OCI-LY3 (cell line): ENCODE data around the gene ZNF516.
"Not testable (repeated sequence)": the region's sequence is repeated elsewhere in the genome, so short reads cannot be mapped to it uniquely, and the experiment has no call there.

Experiments used
- H2AFZ ChIP-seq: fragments of 200-600, 300-600 bp; shearing (Covaris generic); 2 replicates; pipeline ENCODE4 v1.6.0; 2014; ENCODE audit warnings: antibody characterized with exemption, low read depth, low read length
- H3K27ac ChIP-seq: fragments of 200-600, 300-600 bp; sonication (generic); 2 replicates; pipeline ENCODE4 v1.5.1; 2014; ENCODE audit warnings: mild to moderate bottlenecking, low read length, moderate library complexity, mixed read lengths
- H3K27me3 ChIP-seq: fragments of 200-600, 300-600 bp; sonication (generic); 2 replicates; pipeline ENCODE4 v1.6.1; 2014; ENCODE audit warnings: low read depth, low read length, mixed read lengths
- H3K36me3 ChIP-seq: fragments of 200-600, 300-600 bp; sonication (generic); replicated peaks from 2 replicates; pipeline ENCODE3; 2014; ENCODE audit warnings: low read depth, low read length, mixed read lengths
- H3K4me1 ChIP-seq: fragments of 300-600, 200-600 bp; sonication (generic); 2 replicates; pipeline ENCODE4 v1.6.1; 2014; ENCODE audit warnings: low read length, mixed read lengths
- H3K4me2 ChIP-seq: fragments of 200-600, 300-600 bp; sonication (generic); 2 replicates; pipeline ENCODE4 v1.6.1; 2014; ENCODE audit warnings: low read length, mixed read lengths
- H3K4me3 ChIP-seq: fragments of 300-600, 200-600 bp; sonication (generic); 2 replicates; pipeline ENCODE4 v1.5.1; 2014; ENCODE audit warnings: antibody characterized with exemption, mild to moderate bottlenecking, low read length, moderate library complexity
- H3K79me2 ChIP-seq: fragments of 300-600, 200-600 bp; shearing (Covaris generic); 2 replicates; pipeline ENCODE4 v1.6.1; 2014; ENCODE audit warnings: mild to moderate bottlenecking, low read length, mixed read lengths
- H3K9ac ChIP-seq: fragments of 300-600, 200-600 bp; shearing (Covaris generic); 2 replicates; pipeline ENCODE4 v1.6.0; 2014; ENCODE audit warnings: mild to moderate bottlenecking, low read length, moderate library complexity
- H3K9me3 ChIP-seq: fragments of 200-600, 300-600 bp; shearing (Covaris generic); 2 replicates; pipeline ENCODE4 v1.6.1; 2014; ENCODE audit warnings: low read length, mixed read lengths; ENCODE audit not compliant: insufficient read depth
- H4K20me1 ChIP-seq: fragments of 200-600, 300-600 bp; sonication (generic); 2 replicates; pipeline ENCODE4 v1.6.1; 2016; ENCODE audit warnings: low read length, mixed read lengths; ENCODE audit not compliant: insufficient read depth
- CTCF ChIP-seq: fragments of 200-600, 300-600 bp; sonication (generic); IDR thresholded peaks from 2 replicates; pipeline ENCODE4 v1.5.1; 2014; ENCODE audit warnings: antibody characterized with exemption, low read length, low read depth
- EZH2phosphoT487 ChIP-seq: fragments of 200-600 bp; shearing (Covaris generic); IDR thresholded peaks from 2 replicates; pipeline ENCODE4 v1.6.1; 2018; ENCODE audit warnings: antibody characterized with exemption, mixed run types, low read depth

Gene ZNF516

DNA sequence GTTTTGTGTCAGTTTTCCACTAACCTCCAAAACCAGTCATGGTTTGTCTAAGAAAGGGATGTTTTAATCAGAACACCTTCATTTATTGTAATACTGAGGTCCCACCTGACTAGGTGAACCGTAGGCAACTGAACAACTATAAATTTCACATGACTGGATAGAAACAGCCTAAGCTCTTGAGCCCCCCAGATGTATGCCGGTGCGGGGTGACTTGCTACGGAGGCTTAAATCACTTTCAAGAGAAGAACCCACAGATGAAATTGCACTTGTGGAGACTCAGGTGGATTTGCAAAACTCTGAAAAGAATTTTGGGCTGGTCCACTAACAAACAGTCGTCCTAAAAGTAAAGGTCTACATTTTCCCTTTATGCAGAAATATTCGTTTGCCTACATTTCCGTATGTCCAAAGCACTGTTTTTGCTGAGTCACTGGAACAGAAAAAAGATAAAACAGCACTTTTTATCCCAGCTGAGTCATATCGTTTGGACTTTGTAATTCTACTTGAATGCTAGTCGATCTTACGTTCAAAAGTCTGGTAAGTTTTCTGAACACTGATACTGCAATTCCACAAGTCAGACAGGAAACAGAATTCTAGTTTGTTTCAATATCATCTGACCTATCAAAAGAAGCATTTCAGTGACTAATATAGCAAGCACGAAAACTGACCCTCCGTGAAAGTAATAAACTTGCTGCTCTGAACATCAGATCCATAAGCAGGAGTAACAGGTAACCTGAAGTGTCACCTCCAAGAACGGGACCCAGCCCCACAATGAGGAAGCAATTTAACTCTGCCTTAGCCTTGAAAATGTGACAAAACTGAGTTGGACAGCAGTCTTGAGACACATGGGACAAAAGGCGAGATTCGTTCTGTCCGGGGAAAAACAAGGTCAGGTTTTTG lies 18.1 kb downstream of the ZNF516 start:
- Histone ChIP-seq H3K27me3 (no peaks in the 10 kb centered on the region), H3K9ac (no peak overlapping the region), H3K27ac (no peak overlapping the region), H3K4me1 (no peaks in the 10 kb centered on the region), H2AFZ (0 out of 2 replicates have a peak overlapping the region, but pooled peaks have one; percentile 38), H4K20me1 (no peaks in the 10 kb centered on the region), H3K9me3 (no peaks in the 10 kb centered on the region), H3K79me2 (no peaks in the 10 kb centered on the region), H3K36me3 (no peaks in the 10 kb centered on the region), H3K4me2 (peak overlapping the region; percentile 18), H3K4me3 (0 out of 2 replicates have a peak overlapping the region, but pooled peaks have one; percentile 6)
- no peak for TF ChIP-seq EZH2phosphoT487
- no peak for TF ChIP-seq CTCF

GRCh38 chr18:76475450-76476194 lies 19.4 kb downstream of the ZNF516 start:
- no peaks in the 10 kb centered on the region for H3K4me1 ChIP-seq
- no peak overlapping the region for H3K9ac ChIP-seq
- H3K79me2 ChIP-seq, result no peaks in the 10 kb centered on the region
- H3K4me2 ChIP-seq, result no peak overlapping the region
- H3K36me3 ChIP-seq, result no peaks in the 10 kb centered on the region
- no peaks in the 10 kb centered on the region for H4K20me1 ChIP-seq
- H3K27ac ChIP-seq, result no peak overlapping the region
- TF ChIP-seq CTCF (no peak), EZH2phosphoT487 (no peak)
- no peak overlapping the region for H3K4me3 ChIP-seq
- H3K9me3 ChIP-seq, result no peaks in the 10 kb centered on the region
- H2AFZ ChIP-seq, result no peak overlapping the region
- no peaks in the 10 kb centered on the region for H3K27me3 ChIP-seq

- Histone ChIP-seq H3K4me1 (no peaks in the 10 kb centered on the region), H2AFZ (no peak overlapping the region), H3K27ac (no peak overlapping the region), H3K27me3 (no peaks in the 10 kb centered on the region), H3K36me3 (no peaks in the 10 kb centered on the region), H3K4me3 (no peak overlapping the region), H3K9me3 (no peaks in the 10 kb centered on the region), H3K4me2 (no peak overlapping the region), H3K79me2 (no peaks in the 10 kb centered on the region), H4K20me1 (no peaks in the 10 kb centered on the region), H3K9ac (no peak overlapping the region)
- TF ChIP-seq EZH2phosphoT487, result no peak
- no peak for TF ChIP-seq CTCF
Observed at GRCh38 chr18:76474824-76475223, 20.2 kb downstream of the ZNF516 start.

DNA sequence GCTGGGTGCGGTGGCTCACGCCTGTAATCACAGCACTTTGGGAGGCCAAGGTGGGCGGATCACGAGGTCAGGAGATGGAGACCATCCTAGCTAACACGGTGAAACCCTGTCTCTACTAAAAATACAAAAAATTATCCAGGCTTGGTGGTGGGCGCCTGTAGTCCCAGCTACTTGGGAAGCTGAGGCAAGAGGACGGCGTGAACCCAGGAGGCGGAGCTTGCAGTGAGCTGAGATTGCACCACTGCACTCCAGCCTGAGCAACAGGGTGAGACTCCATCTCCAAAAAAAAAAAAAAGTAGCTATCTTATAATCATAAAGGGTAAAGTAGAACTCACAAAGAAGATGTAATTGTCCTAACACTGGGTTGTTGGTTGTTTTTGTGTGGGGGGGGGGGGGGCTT lies 21.5 kb downstream of the ZNF516 start:
- H3K9me3 ChIP-seq, H2AFZ ChIP-seq, H4K20me1 ChIP-seq, H3K27me3 ChIP-seq, H3K4me2 ChIP-seq, H3K27ac ChIP-seq, H3K4me1 ChIP-seq, H3K9ac ChIP-seq, H3K36me3 ChIP-seq, H3K79me2 ChIP-seq, H3K4me3 ChIP-seq: not testable (repeated sequence)
